ENCODE data around the gene MLXIP. TPM values are rescaled to one million over a fixed set of nuclear protein-coding genes. Genes with fewer than 3 reads are reported as not detected.

The MLXIP gene
- total and polyA plus RNA-seq, 12 donors = 11.5 to 37.9 (median 20.9) TPM

DNA sequence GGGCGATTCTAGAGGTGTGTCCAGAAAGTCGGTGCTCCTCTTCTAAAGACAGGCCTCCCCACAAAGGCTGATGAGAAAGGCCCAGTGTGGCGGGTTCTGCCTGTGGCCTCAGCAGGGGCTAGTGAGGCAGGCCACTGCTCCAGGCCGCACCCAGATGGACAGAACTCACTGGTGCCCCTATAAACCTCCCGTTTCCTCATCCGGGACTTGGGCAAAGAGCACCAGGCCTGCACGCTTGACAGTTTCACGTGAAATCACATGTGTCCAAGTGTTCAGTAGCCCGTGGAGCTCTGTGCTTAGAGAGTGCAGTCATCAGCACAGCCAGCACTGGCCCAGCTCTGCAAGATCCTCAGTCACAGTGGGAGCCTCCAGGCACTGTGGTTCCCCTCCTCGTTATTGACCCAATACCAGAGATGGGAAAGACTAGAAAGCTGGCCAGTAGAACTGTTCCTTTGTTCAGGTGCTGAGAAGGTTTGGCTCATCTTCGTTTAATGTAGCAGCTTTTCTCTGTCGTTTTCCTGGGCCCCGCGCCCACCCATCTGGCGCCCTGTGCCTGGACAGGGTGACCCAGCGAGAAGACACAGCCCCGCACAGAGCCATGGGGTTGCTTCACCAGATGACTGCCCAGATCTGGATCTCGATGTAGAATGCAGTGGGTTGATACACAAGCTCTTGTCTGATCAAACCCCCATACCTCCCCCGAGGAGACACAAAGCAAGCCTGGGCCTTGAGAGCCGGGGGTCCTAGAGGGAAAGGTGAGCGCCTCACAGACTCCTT, 69.1 kb downstream of the MLXIP start:
- intact Hi-C loops (cut with DNase I) = no loop called here
- H3K4me3 ChIP-seq = no peak overlapping the region
- TF ChIP-seq, protein P1, sequence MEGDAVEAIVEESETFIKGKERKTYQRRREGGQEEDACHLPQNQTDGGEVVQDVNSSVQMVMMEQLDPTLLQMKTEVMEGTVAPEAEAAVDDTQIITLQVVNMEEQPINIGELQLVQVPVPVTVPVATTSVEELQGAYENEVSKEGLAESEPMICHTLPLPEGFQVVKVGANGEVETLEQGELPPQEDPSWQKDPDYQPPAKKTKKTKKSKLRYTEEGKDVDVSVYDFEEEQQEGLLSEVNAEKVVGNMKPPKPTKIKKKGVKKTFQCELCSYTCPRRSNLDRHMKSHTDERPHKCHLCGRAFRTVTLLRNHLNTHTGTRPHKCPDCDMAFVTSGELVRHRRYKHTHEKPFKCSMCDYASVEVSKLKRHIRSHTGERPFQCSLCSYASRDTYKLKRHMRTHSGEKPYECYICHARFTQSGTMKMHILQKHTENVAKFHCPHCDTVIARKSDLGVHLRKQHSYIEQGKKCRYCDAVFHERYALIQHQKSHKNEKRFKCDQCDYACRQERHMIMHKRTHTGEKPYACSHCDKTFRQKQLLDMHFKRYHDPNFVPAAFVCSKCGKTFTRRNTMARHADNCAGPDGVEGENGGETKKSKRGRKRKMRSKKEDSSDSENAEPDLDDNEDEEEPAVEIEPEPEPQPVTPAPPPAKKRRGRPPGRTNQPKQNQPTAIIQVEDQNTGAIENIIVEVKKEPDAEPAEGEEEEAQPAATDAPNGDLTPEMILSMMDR (IDR thresholded peaks at IDR 0.05) = no peak
- ATAC-seq (no peak), DNase-seq (no peak)
- H3K36me3 ChIP-seq = peaks cover 0 to 25% (median 8%) of the 10 kb centered on the region in 9 donors
- H3K27ac ChIP-seq = no peak overlapping the region
- peaks cover 0 to 4% (median 0%) of the 10 kb centered on the region in 7 donors for H3K27me3 ChIP-seq
- no peaks in the 10 kb centered on the region for H3K9me3 ChIP-seq
- peaks cover 0 to 4% (median 0%) of the 10 kb centered on the region in 9 donors for H3K4me1 ChIP-seq
- WGBS, 2 donors = 87 to 88% methylated on average over 21 of the region's 21 CpGs

DNA sequence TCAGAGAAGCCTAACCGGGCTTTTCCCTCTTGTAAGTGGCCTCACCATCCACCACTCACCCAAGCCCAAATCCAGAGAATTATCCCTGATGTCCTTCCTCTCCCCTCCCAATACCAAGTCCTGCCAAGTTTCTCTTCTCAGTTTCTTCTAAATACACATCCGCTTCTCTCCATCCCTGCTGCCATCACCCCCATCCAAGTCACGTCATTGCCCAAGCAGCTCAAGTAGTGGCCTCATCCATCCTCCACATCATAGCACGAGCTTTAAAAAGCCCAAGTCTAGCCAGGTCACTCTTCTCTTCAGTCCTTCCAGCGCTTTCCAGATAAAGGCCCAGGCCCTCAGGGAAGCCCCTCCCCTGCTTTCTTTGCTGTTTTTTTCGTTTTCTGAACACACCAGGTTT, 70.1 kb downstream of the MLXIP start:
- ATAC-seq = peak in 6 of 8 donors; percentile 13 to 53 (median 28)
- WGBS, 2 donors = 50 to 51% methylated on average over 6 of the region's 6 CpGs
- H3K4me3 ChIP-seq = no peak overlapping the region
- DNase-seq = no peak
- no peaks in the 10 kb centered on the region for H3K9me3 ChIP-seq
- H3K36me3 ChIP-seq = peaks cover 0 to 16% (median 0%) of the 10 kb centered on the region in 9 donors
- no peak overlapping the region for H3K27ac ChIP-seq
- intact Hi-C loops (cut with DNase I) = no loop called here
- H3K27me3 ChIP-seq = peaks cover 0 to 4% (median 0%) of the 10 kb centered on the region in 7 donors
- TF ChIP-seq, protein P1 (IDR thresholded peaks at IDR 0.05) = no peak
- no peaks in the 10 kb centered on the region for H3K4me1 ChIP-seq

DNA sequence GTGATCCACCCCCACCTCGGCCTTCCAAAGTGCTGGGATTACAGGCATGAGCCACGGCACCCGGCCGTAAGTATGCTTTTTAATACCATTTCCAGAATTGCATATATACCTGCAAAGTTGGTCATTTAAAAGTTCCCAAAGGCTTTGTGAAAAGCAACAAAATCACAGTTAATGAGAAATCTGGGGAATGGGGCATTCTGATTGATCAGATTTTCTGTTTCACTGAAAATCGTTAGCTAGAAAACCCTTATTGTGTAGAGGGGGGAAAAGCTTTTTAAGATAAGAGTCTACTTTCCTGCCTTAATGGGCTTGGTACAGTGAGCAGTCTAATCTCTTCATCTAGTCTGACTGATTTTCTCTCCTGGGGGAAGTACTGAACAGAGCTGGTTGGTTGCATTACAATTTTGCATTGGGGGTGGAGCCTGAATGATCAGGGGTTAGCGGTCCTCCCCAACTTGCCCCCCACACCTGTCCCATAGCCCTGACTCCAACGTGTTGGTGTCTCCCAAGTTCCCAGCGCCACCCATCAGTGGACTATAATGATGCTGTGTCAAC, 71.6 kb downstream of the MLXIP start:
- H3K27me3 ChIP-seq = peaks cover 0 to 4% (median 0%) of the 10 kb centered on the region in 7 donors
- TF ChIP-seq, protein P1 (IDR thresholded peaks at IDR 0.05) = no peak
- peaks cover 0 to 4% (median 0%) of the 10 kb centered on the region in 9 donors for H3K36me3 ChIP-seq
- H3K9me3 ChIP-seq = no peaks in the 10 kb centered on the region
- no peaks in the 10 kb centered on the region for H3K4me1 ChIP-seq
- WGBS, 2 donors = 79 to 82% methylated on average over 8 of the region's 8 CpGs
- DNase-seq = no peak
- H3K27ac ChIP-seq = no peak overlapping the region
- intact Hi-C loops (cut with DNase I) = no loop called here
- no peak for ATAC-seq
- H3K4me3 ChIP-seq = no peak overlapping the region

DNA sequence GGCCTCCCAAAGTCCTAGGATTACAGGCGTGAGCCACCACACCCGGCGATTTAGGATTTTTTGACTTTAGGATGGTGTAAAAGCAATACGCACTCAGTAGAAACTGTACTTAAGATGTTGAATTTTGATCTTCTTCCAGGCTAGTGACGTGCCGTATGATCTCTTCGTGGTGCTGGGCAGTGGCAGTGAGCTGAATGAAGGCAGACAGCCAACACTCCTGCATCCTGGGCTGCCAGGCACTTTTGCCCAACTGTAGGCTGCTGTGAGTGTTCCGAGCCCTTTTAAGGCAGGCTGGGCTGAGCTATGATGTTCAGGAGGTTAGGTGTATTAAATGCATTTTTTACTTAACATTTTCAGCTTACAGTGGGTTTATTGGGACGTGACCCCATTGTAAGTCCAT, 74.2 kb downstream of the MLXIP start:
- Histone ChIP-seq H3K27me3 (peaks cover 0 to 4% (median 0%) of the 10 kb centered on the region in 7 donors), H3K36me3 (no peaks in the 10 kb centered on the region), H3K27ac (no peak overlapping the region), H3K4me3 (no peak overlapping the region), H3K4me1 (no peaks in the 10 kb centered on the region), H3K9me3 (no peaks in the 10 kb centered on the region)
- DNase-seq (no peak), ATAC-seq (peak in 5 of 8 donors; percentile 52 to 59 (median 58))
- WGBS, 2 donors = 77 to 78% methylated on average over 9 of the region's 9 CpGs
- intact Hi-C loops (cut with DNase I) = no loop called here
- TF ChIP-seq, protein P1 (IDR thresholded peaks at IDR 0.05) = no peak

All from heart right ventricle (tissue), 16 donors.